Measurements from ENCODE around the gene UTY.

- TF ChIP-seq CTCF (IDR thresholded peaks at IDR 0.05) = no peak
- TF ChIP-seq POLR2AphosphoS5 (IDR thresholded peaks at IDR 0.05) = no peak
- TF ChIP-seq POLR2A (IDR thresholded peaks at IDR 0.05) = no peak
Observed at GRCh38 chrY:13362662-13363061, 117.2 kb downstream of the UTY start.
